ENCODE data around the gene HIVEP1. TPM values are rescaled to one million over a fixed set of nuclear protein-coding genes. Genes with fewer than 3 reads are reported as not detected.

HIVEP1 gene
- total RNA-seq: 10 to 100 TPM; 29.2 to 86.1 (median 38.2) TPM
- polyA plus RNA-seq: 10 to 100 TPM; 13.2 to 16.6 TPM
- total RNA-seq: 131 reads per million, percentile 89 among the genes with 10 or more reads in this experiment

GRCh38 chr6:12012038-12012557 is at the start of gene HIVEP1:
TSS of gene HIVEP1 (plus strand) at chr6:12012312. CDS start at chr6:12015629, 3,317 bp downstream.
- ChIA-PET CTCF (no interaction called here), POLR2A (interaction anchor here (0.6 to 8.7 kb wide), 6 partner anchors 9 to 310 kb away, joined by 3 to 83 read pairs (median 3); no protein-coding TSS in a partner anchor)
- H3K27ac ChIP-seq (ENCODE audit: low read depth, low read length): peak within 1 kb of the TSS; percentile 90
- H3K27me3 Mint-ChIP-seq: peaks cover 0 to 5% (median 0%) of the 10 kb centered on the region in 5 donors
- intact Hi-C loops (cut with micrococcal nuclease): loop anchor here (2.0 to 10.0 kb wide), 4 partner anchors 99 to 1803 kb away; partner anchors contain the start of genes C6orf52 (in 1 of the 2), MCUR1 (in 1 of the 2) and PAK1IP1 (in 1 of the 2)
- peak within 1 kb of the TSS; percentile 97 to 100 (median 98) for H3K4me3 Mint-ChIP-seq
- peaks cover 0 to 27% (median 23%) of the 10 kb centered on the region in 5 donors for H3K36me3 Mint-ChIP-seq
- H3K4me3 ChIP-seq (ENCODE audit: low read length): peak within 1 kb of the TSS; percentile 61
- peaks cover 14 to 26% of the 10 kb centered on the region in 2 donors for H3K4me1 ChIP-seq (ENCODE audit: control insufficient read depth in 2 of 2, insufficient read depth in 2 of 2, low read length in 2 of 2)
- H3K36me3 ChIP-seq (ENCODE audit: control insufficient read depth in 2 of 3, insufficient read depth in 3 of 3, low read length in 3 of 3): peaks cover 0 to 10% (median 0%) of the 10 kb centered on the region in 3 experiments
- peaks cover 0 to 8% (median 0%) of the 10 kb centered on the region in 11 donors for H3K9me3 Mint-ChIP-seq
- peak within 1 kb of the TSS; percentile 98 to 100 (median 99) for H3K27ac Mint-ChIP-seq
- H3K4me1 Mint-ChIP-seq: peaks cover 15 to 74% (median 59%) of the 10 kb centered on the region in 7 donors
- H3K9me3 ChIP-seq (ENCODE audit: control insufficient read depth in 2 of 3, low read length in 3 of 3): no peaks in the 10 kb centered on the region
- ATAC-seq: no peak
- no peaks in the 10 kb centered on the region for H3K27me3 ChIP-seq (ENCODE audit: control insufficient read depth in 2 of 2, insufficient read depth in 2 of 2, low read length in 2 of 2)
- DNase-seq: no peak

- Mint-ChIP-seq H3K4me1 (peaks cover 0 to 8% (median 0%) of the 10 kb centered on the region in 7 donors), H3K27ac (peak overlapping the region in 1 of 9 donors; percentile 23), H3K4me3 (no peak overlapping the region), H3K9me3 (peaks cover 0 to 12% (median 0%) of the 10 kb centered on the region in 11 donors), H3K36me3 (peaks cover 0 to 6% (median 0%) of the 10 kb centered on the region in 5 donors), H3K27me3 (peaks cover 0 to 5% (median 0%) of the 10 kb centered on the region in 5 donors)
- intact Hi-C loops (cut with micrococcal nuclease): no loop called here
- ChIA-PET POLR2A (no interaction called here), CTCF (no interaction called here)
- DNase-seq: no peak
- no peak overlapping the region for H3K27ac ChIP-seq (ENCODE audit: low read depth, low read length)
- H3K36me3 ChIP-seq (ENCODE audit: control insufficient read depth in 2 of 3, insufficient read depth in 3 of 3, low read length in 3 of 3): no peaks in the 10 kb centered on the region
- no peak overlapping the region for H3K4me3 ChIP-seq (ENCODE audit: low read length)
- H3K27me3 ChIP-seq (ENCODE audit: control insufficient read depth in 2 of 2, insufficient read depth in 2 of 2, low read length in 2 of 2): no peaks in the 10 kb centered on the region
- H3K9me3 ChIP-seq (ENCODE audit: control insufficient read depth in 2 of 3, low read length in 3 of 3): no peaks in the 10 kb centered on the region
- ATAC-seq: no peak
- H3K4me1 ChIP-seq (ENCODE audit: control insufficient read depth in 2 of 2, insufficient read depth in 2 of 2, low read length in 2 of 2): no peaks in the 10 kb centered on the region
Measured at GRCh38 chr6:11963756-11964500, 48.2 kb upstream of the HIVEP1 start.

DNA sequence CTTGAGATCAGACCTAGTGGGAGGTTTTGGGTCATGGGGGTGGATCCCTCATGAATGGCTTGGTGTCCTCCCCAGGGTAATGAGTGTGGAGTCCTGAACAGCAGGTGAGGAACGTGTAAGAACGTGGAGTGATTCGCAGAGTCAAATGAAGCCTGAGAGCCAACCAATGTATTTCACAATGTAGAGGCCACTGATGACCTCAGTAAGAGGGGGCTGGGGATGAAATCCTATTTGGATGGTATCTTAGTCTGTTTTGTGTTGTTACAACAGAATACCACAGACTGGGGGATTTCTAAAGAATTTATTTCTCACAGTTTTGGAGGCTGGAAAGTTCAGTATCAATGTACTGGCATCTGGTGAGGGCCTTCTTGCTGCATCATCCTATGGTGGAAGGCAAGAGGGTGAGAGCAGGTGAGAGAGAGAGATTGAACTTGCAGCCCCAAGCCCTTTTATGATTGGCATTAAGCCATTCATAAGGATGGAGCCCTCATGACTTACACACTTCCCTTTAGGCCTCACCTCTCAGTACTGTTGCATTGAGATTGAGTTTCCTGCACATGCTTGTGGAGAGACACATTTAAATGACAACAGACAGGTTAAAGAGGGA is 47.3 kb upstream of the HIVEP1 start:
- Mint-ChIP-seq H3K27ac (peak overlapping the region in 1 of 9 donors; percentile 37), H3K27me3 (no peaks in the 10 kb centered on the region), H3K4me1 (peaks cover 0 to 9% (median 0%) of the 10 kb centered on the region in 7 donors), H3K36me3 (peaks cover 0 to 6% (median 0%) of the 10 kb centered on the region in 5 donors), H3K4me3 (no peak overlapping the region), H3K9me3 (peaks cover 0 to 12% (median 0%) of the 10 kb centered on the region in 11 donors)
- Histone ChIP-seq H3K27ac (ENCODE audit: low read depth, low read length) (no peak overlapping the region), H3K4me3 (ENCODE audit: low read length) (no peak overlapping the region), H3K36me3 (ENCODE audit: control insufficient read depth in 2 of 3, insufficient read depth in 3 of 3, low read length in 3 of 3) (no peaks in the 10 kb centered on the region), H3K27me3 (ENCODE audit: control insufficient read depth in 2 of 2, insufficient read depth in 2 of 2, low read length in 2 of 2) (no peaks in the 10 kb centered on the region), H3K4me1 (ENCODE audit: control insufficient read depth in 2 of 2, insufficient read depth in 2 of 2, low read length in 2 of 2) (no peaks in the 10 kb centered on the region), H3K9me3 (ENCODE audit: control insufficient read depth in 2 of 3, low read length in 3 of 3) (no peaks in the 10 kb centered on the region)
- ATAC-seq: no peak
- intact Hi-C loops (cut with micrococcal nuclease): no loop called here
- POLR2A ChIA-PET: no interaction called here
- no peak for DNase-seq
- CTCF ChIA-PET: no interaction called here

DNA sequence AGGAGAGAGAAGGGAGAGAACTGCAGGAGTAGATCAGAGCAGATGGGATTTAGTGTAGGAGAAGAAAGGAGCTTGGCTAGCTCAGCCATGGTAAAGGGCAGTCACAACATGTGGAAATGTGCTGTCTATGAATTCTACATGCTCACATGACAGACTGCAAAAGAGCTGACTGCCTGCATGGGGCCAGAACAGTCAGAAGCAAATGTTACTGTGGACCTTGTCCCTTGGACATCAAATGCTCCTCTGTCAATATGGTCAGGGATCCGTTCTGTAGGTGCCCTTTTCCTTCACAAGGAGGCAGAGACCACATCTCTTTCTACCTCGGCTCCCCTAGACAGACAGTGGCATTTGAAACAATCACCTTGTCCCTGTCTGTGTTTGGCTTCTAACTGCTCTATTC is 46.6 kb upstream of the HIVEP1 start:
- intact Hi-C loops (cut with micrococcal nuclease): no loop called here
- POLR2A ChIA-PET: no interaction called here
- CTCF ChIA-PET: interaction anchor here (0.6 kb wide), 1 partner anchor 81 kb away, joined by 3 read pairs; no protein-coding TSS in a partner anchor

GRCh38 chr6:11968241-11968806 is 43.8 kb upstream of the HIVEP1 start:
- no peak for ATAC-seq
- Histone ChIP-seq H3K27ac (ENCODE audit: low read depth, low read length) (no peak overlapping the region), H3K27me3 (ENCODE audit: control insufficient read depth in 2 of 2, insufficient read depth in 2 of 2, low read length in 2 of 2) (no peaks in the 10 kb centered on the region), H3K4me3 (ENCODE audit: low read length) (no peak overlapping the region), H3K36me3 (ENCODE audit: control insufficient read depth in 2 of 3, insufficient read depth in 3 of 3, low read length in 3 of 3) (no peaks in the 10 kb centered on the region), H3K9me3 (ENCODE audit: control insufficient read depth in 2 of 3, low read length in 3 of 3) (no peaks in the 10 kb centered on the region), H3K4me1 (ENCODE audit: control insufficient read depth in 2 of 2, insufficient read depth in 2 of 2, low read length in 2 of 2) (no peaks in the 10 kb centered on the region)
- Mint-ChIP-seq H3K27me3 (no peaks in the 10 kb centered on the region), H3K4me1 (peaks cover 0 to 6% (median 4%) of the 10 kb centered on the region in 7 donors), H3K9me3 (peaks cover 0 to 7% (median 0%) of the 10 kb centered on the region in 11 donors), H3K27ac (no peak overlapping the region), H3K4me3 (no peak overlapping the region), H3K36me3 (peaks cover 0 to 6% (median 0%) of the 10 kb centered on the region in 5 donors)
- ChIA-PET POLR2A (interaction anchor here (0.6 kb wide), 1 partner anchor 1236 kb away, joined by 6 read pairs; no protein-coding TSS in a partner anchor), CTCF (no interaction called here)
- intact Hi-C loops (cut with micrococcal nuclease): no loop called here
- no peak for DNase-seq

More for the DNA sequence above, 46.6 kb upstream of the HIVEP1 start:
- ATAC-seq: no peak
- Mint-ChIP-seq H3K4me3 (no peak overlapping the region), H3K27me3 (no peaks in the 10 kb centered on the region), H3K9me3 (peaks cover 0 to 12% (median 0%) of the 10 kb centered on the region in 11 donors), H3K4me1 (peaks cover 0 to 9% (median 0%) of the 10 kb centered on the region in 7 donors), H3K36me3 (peaks cover 0 to 6% (median 0%) of the 10 kb centered on the region in 5 donors), H3K27ac (no peak overlapping the region)
- Histone ChIP-seq H3K27me3 (ENCODE audit: control insufficient read depth in 2 of 2, insufficient read depth in 2 of 2, low read length in 2 of 2) (no peaks in the 10 kb centered on the region), H3K4me3 (ENCODE audit: low read length) (no peak overlapping the region), H3K9me3 (ENCODE audit: control insufficient read depth in 2 of 3, low read length in 3 of 3) (no peaks in the 10 kb centered on the region), H3K4me1 (ENCODE audit: control insufficient read depth in 2 of 2, insufficient read depth in 2 of 2, low read length in 2 of 2) (no peaks in the 10 kb centered on the region), H3K36me3 (ENCODE audit: control insufficient read depth in 2 of 3, insufficient read depth in 3 of 3, low read length in 3 of 3) (no peaks in the 10 kb centered on the region), H3K27ac (ENCODE audit: low read depth, low read length) (no peak overlapping the region)
- DNase-seq: no peak

- intact Hi-C loops (cut with micrococcal nuclease): no loop called here
- no peak overlapping the region for H3K4me3 Mint-ChIP-seq
- peaks cover 0 to 5% (median 0%) of the 10 kb centered on the region in 11 donors for H3K9me3 Mint-ChIP-seq
- H3K4me1 ChIP-seq (ENCODE audit: control insufficient read depth in 2 of 2, insufficient read depth in 2 of 2, low read length in 2 of 2): no peaks in the 10 kb centered on the region
- H3K27me3 Mint-ChIP-seq: no peaks in the 10 kb centered on the region
- H3K4me3 ChIP-seq (ENCODE audit: low read length): no peak overlapping the region
- DNase-seq: no peak
- H3K36me3 Mint-ChIP-seq: peaks cover 0 to 6% (median 0%) of the 10 kb centered on the region in 5 donors
- peaks cover 0 to 10% (median 4%) of the 10 kb centered on the region in 7 donors for H3K4me1 Mint-ChIP-seq
- ATAC-seq: no peak
- CTCF ChIA-PET: no interaction called here
- H3K27ac Mint-ChIP-seq: no peak overlapping the region
- no peaks in the 10 kb centered on the region for H3K27me3 ChIP-seq (ENCODE audit: control insufficient read depth in 2 of 2, insufficient read depth in 2 of 2, low read length in 2 of 2)
- POLR2A ChIA-PET: interaction anchor here (1.0 kb wide), 1 partner anchor 59 kb away, joined by 3 read pairs; no protein-coding TSS in a partner anchor
- H3K27ac ChIP-seq (ENCODE audit: low read depth, low read length): no peak overlapping the region
- no peaks in the 10 kb centered on the region for H3K9me3 ChIP-seq (ENCODE audit: control insufficient read depth in 2 of 3, low read length in 3 of 3)
- no peaks in the 10 kb centered on the region for H3K36me3 ChIP-seq (ENCODE audit: control insufficient read depth in 2 of 3, insufficient read depth in 3 of 3, low read length in 3 of 3)
Measured at GRCh38 chr6:11969092-11969491, 43.0 kb upstream of the HIVEP1 start.
